ENCODE measurements around the gene VGLL3.
"Not testable (repeated sequence)": the region's sequence is repeated elsewhere in the genome, so short reads cannot be mapped to it uniquely, and the experiment has no call there.

The VGLL3 gene, protein sequence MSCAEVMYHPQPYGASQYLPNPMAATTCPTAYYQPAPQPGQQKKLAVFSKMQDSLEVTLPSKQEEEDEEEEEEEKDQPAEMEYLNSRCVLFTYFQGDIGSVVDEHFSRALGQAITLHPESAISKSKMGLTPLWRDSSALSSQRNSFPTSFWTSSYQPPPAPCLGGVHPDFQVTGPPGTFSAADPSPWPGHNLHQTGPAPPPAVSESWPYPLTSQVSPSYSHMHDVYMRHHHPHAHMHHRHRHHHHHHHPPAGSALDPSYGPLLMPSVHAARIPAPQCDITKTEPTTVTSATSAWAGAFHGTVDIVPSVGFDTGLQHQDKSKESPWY

DNA sequence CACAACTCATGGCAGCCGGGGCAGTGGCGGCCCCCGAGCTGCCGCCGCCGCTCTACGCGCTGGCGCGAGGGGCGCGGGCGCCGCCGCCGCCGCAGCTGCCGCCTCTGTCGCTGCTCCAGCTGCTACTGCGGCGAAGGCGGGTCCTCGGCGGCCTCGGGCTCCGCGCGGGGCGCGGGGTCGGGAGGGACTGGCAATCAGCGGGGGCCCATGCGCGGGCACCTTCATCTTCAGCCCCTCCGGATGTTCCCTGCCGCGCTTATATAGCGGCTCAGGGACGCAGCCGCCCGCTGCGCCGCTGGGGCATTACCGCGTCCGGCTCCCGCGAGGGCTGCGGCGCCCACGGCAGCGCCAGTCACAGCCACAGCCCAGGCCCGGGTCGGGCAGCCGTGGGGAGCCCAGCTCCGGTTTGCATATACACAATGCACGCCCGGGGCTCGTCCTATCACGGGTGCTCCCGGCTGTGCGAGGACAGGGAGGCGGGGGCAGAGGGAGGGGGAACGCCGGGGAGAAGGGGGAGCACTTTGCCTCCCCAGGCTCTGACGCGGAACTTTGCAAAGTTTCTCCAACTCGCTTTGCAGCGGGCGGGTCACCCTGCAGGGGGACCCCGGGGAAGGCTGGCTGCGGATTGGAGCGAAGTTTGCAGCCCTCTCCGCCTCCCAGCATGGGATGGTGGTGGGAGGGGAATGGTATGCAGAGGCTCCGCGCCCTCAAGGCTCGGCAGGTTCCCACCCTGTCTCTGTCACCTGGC, at the start of gene VGLL3:
TSS of gene VGLL3 (minus strand) at position 416 of the 748 bp plus-strand sequence. CDS start at position 10, 406 bp downstream.
- no peak for DNase-seq

DNA sequence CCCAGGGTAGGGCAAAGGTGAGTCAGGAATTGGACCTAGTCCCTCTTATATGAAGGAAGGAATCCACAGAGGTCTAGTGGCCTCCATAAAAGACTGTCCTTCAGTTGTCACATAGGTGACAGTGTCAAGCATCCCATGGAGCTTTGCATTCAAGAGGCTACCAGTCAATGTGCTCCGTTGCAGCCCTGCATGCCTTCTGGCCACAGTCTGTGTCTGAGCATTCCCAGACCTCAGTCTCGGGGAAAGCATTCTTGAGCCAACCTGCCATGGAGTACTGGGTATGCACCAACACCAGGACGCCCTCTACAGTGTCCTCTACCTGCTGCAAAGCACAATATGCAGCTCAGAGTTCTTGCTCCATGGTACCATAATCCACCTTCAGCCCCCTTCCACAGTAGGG, 46.7 kb upstream of the VGLL3 start:
- DNase-seq, result no peak

DNA sequence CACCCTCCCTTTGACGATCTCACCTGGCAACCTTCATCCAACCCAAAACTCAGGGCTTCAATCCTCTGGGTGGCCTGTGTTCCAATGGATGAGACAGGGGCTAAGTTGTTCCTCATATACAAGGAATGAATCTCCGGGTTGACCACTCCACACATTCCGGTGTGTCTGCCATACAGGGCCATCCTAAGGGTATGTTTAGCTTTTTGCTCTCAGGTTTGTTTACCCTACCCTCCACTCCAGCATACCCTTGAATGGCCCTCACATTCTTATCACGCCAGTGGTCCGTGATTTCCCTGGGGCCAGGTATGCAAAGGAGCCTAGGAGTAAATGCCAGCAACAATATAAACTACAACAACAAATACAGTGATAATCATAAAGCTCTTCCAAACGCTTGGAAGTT, 45.7 kb upstream of the VGLL3 start:
- no peak for DNase-seq

DNA sequence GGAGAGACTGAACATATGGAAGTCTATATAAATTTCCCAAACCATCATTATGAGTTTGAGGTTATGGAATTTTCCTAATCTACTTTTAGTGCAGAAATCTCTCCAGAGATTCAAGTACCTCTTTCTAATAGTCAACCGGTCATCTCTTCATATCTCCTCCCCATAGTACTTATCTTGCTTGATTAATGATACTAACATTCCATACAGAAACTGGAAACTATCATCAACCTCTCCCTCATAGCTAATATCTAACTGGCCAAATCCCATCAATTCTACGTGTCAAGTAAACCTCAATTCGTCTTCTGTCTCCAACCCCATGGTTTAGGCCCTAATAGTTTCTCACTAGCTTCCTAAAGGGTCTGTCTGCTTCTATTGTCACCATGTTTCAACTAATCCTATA, 44.4 kb upstream of the VGLL3 start:
- no peak for DNase-seq

DNA sequence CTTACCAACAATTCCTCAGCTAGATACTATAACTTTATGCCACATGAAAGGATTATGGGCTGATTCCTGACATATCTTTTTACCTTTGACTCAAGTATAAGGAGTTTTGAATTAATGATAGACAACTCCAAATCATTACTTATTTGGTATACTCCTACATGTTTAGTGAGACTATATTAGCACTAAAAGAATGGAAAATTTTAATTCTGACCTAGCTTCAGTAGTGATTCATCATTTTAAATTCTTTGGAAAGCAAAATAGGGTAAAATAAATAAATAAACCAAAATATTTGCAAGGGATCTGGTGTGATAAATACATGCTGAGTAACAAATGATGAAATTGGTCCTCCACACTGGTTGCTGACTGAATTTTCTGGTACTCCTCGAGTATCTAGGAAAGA, 42.3 kb upstream of the VGLL3 start:
- no peak for DNase-seq

DNA sequence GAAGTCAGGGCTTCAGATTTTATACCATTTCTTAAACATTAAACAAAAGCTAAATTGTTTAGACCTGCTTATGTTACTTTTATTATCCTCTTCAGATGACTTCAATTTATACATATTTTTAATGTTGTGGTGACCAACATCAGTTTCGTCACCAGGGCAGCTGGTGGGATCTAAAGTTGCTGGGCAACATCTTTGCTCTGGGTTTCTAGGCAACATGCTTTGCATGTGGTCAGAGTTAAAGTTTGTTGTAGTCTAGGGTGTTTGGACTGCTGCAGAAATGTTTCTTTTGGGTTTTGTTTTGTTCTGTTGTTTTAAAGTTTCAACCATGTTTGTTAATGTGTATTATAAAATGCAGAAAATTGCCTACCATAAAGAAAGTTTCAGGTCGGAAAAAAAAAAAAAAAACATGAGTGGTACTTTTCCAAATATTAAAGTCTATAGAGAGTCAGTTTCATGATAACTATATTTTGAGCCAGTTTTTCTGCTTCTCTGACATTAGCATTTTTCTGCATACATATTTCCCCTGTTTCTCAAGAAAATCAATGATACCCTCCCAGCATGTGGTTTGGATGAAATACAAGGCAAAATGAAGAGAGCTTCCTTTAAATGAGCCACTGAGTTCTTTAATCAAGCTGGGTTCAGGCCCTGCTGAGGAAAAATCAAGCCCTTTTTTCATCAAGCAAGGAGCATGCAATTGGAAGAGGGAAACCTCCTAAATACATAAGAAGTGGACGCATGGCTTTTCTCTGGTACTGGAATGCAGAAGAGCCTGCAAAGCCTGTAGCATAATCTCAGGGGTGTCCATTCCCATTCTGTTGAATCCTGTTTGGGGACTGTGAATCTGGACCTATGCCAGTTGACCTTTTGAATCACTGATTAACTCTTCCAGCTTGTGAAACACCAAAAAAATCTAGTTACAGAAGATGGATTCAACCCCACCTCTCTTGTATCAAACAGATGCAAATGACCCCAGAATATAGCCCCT, 35.0 kb upstream of the VGLL3 start:
- DNase-seq, result no peak

DNA sequence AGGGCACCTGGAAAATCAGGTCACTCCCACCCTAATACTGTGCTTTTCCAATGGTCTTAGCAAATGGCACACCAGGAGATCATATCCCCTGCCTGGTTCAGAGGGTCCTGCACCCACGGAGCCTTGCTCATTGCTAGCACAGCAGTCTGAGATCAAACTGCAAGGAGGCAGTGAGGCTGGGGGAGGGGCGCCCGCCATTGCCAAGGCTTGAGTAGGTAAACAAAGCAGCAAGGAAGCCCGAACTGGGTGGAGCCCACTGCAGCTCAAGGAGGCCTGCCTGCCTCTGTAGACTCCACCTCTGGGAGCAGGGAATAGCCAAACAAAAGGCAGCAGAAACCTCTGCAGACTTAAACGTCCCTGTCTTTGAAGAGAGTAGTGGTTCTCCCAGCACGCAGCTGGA, 26.4 kb upstream of the VGLL3 start:
- DNase-seq, result not testable (repeated sequence)

DNA sequence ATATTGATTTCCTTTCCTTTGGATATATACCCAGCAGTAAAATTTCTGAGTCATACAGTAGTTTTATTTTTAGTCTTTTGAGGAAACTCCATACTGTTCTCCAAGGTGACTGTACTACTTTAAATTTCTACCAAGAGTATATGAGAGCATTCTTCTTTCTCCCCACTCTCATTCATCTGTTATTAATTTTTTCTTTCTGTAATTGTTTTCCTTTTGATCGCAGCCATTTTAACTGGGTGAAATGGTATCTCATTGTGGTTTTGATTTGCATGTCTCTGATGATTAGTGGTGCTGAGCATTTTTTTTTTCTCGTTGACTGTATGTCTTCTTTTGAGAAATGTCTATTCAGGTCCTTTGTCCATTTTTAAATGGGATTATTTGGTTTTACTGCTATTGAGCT, 18.3 kb upstream of the VGLL3 start:
- DNase-seq, result no peak

DNA sequence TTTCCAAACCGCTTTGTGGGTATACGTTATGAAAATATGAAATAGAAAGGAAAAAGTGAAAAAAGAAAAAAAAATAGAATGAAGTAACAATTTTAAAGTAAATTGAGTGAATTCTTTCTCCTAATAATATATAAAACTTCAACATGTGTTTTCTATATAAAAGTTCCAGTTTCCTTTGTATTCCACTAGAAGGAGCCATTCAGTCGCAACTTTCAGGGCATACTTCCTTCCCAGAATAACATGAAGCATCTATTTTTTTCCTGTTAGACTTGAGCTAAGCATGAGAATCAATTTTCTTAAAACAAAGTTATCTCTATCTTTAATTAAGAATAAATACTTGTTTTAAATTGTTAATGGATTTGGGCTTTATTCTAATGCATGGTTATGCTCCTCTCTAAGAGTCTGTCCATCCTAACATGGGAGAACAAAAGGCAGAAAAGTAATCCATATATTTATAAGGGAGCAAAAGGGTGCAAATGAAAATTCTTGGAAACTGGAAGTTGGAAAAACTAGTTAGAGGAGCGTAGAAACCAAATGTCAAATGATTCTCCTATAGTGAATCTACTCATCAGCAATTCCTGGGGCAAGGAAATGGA, 16.0 kb upstream of the VGLL3 start:
- no peak for DNase-seq

DNA sequence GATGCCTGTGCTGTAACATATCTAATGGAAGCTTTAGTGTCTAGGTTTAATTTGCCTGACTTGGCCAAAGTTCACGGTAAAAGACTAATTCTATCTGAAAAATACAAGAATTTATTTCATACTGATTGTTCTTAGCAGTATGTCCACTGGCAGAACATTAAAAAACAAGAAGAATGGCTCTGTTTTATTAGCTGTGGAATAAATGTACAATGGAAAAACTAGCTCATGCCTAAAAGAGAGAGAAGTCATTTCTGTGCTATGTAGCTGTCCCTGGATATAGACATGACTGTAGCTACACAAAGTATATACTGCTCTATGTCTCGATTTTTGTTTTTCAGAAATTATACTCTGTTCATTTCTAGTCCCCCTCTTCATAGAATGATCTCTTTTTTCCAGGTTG, 13.9 kb upstream of the VGLL3 start:
- no peak for DNase-seq

DNA sequence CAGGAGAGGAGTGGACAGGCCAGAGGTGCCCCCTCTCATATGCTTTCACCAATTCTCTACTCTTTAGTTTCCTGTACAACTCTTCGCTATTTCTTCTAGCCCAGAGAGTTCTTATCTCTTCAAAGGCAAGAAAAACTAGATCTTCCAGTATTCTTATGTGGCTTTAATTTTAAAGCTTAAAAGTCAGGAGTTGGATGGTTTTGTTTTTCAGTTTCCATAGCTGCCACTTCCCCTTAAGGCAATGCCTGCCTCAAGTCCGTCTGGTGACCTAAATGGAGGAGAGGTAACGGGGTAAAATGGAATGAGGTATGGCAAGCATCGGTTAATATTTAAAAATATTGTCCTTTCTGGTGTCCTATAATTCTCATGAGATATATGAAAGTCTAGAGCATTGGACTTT, 11.4 kb upstream of the VGLL3 start:
- no peak for DNase-seq

DNA sequence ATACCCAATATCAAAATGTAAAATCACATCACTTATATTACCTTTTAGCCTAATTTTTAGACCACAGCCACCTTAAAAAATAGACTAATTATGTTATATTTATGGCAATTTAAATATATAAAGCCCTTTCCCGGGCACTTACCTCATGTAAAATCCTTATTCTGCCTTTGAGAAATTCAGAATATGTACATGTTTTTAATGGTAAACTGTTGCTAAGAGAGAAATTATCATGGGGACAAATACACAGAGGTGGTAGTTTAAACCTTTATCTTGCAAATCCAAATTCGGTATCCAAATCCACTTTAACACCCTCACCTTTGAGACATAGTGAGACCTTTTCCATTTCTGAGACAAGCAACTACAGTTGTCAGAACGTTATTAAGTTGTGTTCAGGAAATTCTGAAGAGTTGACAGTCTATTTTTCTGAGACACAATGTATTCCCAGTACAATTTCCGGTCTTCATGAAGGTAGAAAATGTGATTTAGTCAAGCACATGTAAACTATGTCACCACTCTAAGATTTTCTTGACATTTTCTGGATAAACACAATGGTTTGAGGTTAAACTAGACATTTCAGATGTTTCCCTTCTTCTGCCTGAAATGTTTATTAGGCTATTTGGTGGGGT, 10.6 kb upstream of the VGLL3 start:
- no peak for DNase-seq

DNA sequence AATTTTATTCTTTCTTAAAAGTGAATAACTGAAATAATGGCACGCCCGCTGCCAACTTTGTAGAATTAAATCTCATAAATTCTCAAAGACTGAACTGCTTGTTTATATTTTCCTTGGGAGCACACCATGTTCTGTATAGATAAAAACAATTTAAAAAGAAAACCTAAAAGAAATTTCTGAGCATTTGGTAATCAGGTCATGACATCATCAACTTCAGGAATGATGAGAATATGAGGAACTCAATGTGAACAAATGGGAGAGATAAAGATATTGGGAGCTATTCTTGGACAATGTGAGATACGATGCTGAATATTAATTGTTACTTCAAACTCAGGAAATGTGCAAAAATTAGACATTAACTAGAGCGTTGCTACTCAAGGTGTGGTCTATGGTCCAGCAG, 10.0 kb upstream of the VGLL3 start:
- no peak for DNase-seq

DNA sequence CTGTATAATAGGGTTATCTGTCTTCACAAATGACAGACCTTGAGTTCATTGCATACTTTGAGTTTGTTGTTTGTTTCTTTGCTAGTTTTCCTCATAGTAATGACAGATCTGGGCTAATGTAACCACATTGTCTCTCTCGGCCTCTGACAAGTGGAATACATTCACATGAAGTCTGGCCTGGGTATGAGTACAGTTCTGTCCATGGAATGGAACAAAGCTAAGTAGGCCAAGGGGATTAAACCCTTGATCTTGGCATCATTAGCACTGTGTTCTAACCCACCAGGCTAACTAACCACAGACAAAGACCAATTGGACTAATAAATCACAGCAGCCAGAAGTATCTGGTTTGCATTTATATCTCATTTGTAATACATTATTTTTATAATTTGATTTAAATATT, 7.6 kb upstream of the VGLL3 start:
- no peak for DNase-seq

DNA sequence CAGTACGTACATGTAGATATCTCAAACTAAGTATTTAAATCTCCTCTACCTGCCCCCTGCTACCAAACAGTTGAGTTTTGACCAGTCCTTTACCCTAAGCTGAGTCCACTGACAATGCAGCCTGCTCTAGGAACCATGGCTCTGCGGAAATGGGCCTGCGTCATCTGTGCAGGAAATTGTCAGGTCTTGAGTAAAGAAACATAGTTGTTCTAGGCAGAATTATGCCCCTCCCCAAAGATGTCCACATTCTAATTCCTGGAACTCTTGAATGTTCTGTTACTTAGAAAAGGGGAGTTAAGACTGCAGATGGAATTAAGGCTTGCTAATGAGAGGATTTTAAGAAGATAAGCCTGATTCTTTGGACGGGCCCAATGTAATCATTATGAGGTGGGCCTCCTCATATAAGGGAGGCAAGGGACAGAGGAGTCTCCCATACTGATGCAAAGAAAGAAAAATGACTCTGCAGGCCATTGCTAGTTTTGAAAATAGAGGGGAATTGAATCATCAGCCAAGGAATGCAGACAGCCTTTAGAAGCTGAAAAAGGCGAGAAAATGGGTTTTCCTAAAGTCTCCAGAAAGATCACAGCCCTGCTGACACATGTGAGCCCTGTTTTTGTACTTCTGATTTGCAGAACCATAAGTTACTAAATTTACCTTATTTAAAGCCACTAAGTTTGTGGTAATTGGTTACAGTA, 5.5 kb upstream of the VGLL3 start:
- DNase-seq, result no peak

DNA sequence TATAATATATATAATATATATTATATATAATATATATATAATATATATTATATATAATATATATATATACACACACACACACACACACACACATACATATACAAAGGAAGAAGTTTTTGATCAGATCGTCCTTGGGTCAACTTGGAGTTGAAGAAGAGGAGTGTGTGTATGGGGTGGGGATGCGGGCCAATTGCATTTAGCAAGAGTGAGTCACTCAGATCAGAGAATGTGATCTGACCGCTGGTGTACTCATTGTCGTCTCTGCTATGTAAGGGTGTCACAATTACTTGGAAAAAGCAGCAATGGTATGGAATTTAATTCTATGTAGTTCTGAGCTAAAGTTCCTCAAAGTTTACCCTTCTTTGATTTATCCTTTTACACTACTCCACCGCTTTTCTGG, 4.6 kb upstream of the VGLL3 start:
- DNase-seq, result no peak

DNA sequence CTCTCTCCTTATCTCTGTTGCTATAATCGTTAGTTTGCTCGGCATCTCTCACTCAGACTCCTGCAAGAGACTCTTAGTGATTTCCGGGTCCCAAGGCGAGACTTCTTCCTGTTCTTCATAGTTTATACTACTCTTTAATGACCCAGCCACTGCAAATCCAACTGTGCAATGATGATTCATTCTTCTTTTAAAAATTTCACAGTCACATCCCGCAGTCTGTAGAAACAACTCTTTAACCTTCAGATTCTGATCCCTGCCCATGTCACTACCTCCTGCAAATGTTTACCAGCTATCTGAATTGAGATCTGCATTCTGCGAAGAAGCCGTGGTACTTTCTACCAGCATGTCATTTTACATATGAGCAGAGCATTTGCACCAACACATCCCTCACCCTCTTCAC, 2.8 kb upstream of the VGLL3 start:
- DNase-seq, result no peak

DNA sequence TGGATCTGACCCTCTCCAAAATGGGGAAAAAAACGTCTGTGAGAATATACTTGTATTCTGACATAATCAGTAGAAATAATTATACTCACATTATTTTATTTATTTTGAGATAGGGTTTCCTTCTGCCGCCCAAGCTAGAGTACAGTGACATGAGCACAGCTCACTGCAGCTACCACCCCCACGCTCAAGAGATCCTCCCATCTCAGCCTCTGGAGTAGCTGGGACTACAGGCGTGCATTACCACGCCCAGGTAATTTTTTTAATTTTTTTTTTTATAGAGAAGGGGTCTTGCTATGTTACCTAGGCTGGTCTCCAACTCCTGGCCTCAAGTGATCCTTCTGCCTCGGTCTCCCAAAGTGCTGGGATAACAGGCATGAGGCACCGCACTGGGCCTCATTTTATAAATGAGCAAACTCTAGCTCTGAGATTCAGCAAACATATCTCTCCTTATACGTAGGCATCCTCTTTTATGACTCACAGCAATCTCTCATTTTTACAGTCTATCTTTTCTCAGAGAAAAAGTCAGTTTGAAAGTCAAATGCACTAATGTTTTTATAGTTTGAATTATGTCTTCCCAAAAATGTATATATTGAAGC, 989 bp upstream of the VGLL3 start:
- DNase-seq, result no peak

DNA sequence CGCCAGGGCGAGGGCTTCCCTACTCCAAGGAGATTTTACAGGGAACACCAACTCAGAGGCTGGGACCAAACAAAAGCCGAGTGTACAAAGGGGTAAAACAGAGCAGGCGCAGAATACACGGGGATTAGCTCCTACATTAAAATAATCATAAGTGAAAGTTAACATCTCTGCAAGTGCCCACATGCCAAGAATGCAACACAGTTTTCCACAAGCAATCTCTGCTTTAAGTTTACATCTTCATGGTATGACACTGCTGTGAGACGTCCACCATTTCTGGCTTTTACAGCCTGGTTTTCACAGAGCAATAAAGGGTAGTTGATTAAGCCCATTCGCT, 500 bp upstream of the VGLL3 start:
- DNase-seq, result no peak

DNA sequence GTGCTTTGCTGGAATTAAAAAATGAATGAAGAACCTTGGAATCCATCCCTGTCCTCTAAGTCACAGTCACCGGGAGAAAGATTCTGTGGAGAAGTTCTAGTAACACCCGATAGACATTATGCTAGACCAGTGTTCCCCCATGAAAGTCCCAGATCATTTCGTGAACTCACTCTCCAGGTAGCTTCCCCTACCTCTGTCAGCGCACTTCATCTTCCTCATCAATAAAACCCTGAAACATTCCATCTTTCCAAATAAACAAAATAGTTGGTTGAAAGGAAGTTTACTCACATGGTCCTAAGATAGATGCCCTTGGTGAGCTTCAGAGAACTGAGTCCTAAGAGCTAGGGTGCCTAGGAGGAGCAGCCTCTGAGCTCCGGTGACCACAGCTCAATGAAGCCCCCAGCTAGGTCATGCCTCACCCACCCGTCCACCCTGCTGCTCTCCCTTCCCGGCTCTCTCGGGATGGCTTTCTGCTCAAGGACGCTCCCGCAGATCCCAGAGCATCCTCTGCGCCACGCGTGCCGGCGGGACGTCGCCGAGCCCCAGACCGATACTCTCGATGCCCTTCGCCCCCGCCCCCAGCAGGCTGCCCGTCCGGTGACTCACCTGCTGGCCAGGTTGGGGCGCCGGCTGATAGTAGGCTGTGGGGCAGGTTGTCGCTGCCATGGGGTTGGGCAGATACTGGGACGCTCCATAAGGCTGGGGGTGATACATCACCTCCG, 776 bp downstream of the VGLL3 start:
- no peak for DNase-seq

DNA sequence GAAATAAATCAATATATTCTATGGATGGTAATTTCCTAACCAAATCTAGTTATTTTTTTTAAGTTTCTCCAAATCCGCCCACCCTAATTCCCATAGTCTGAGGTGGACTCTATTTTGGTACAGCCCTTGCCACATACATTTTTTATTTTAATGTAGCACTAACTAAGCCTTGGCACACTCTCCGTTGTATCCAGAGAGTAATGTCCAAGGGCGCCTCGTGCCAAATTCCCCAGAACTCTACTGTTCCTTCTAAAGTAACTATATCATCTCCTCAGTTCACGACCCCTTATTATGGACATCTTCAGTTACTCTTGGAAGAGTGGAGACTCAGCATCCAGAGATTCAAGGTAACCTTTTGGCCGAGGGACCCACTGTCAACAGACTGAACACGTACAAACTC, 1.3 kb downstream of the VGLL3 start:
- no peak for DNase-seq

Data from NCI-H1048 (cell line).